ENCODE measurements around the gene STYK1.
"Not testable (repeated sequence)": the region's sequence is repeated elsewhere in the genome, so short reads cannot be mapped to it uniquely, and the experiment has no call there.

GRCh38 chr12:10582133-10582532 is 91.7 kb downstream of the STYK1 start:
- not testable (repeated sequence) for TF ChIP-seq CTCF, POLR2A, EP300 (IDR thresholded peaks at IDR 0.05)

Measured in stomach (tissue), 4 donors.